NK-92 (cell line): ENCODE results near the gene HEATR9.

Source experiments
- DNase-seq: peaks from one replicate; lab custom pipeline; 2025; ENCODE audit not compliant: unreplicated experiment; lab: John Stamatoyannopoulos, UW

Gene HEATR9

GRCh38 chr17:35865412-35866340 lies 3.0 kb downstream of the HEATR9 start:
- no peak for DNase-seq

- no peak for DNase-seq
Observed at GRCh38 chr17:35864853-35865252, 3.8 kb downstream of the HEATR9 start.

GRCh38 chr17:35856603-35857002 lies 12.1 kb downstream of the HEATR9 start:
- no peak for DNase-seq

GRCh38 chr17:35855965-35856364 lies 12.7 kb downstream of the HEATR9 start:
- DNase-seq, result no peak

- no peak for DNase-seq
Observed at GRCh38 chr17:35849469-35850348, 19.0 kb downstream of the HEATR9 start.

GRCh38 chr17:35847633-35848373 lies 20.9 kb downstream of the HEATR9 start:
- DNase-seq, result no peak

GRCh38 chr17:35847006-35847405 lies 21.7 kb downstream of the HEATR9 start:
- DNase-seq, result no peak

GRCh38 chr17:35846055-35846809 lies 22.5 kb downstream of the HEATR9 start:
- no peak for DNase-seq

- no peak for DNase-seq
Observed at GRCh38 chr17:35844547-35844946, 24.1 kb downstream of the HEATR9 start.

- DNase-seq, result no peak
Observed at GRCh38 chr17:35843698-35844097, 25.0 kb downstream of the HEATR9 start.

- no peak for DNase-seq
Observed at GRCh38 chr17:35842239-35842638, 26.5 kb downstream of the HEATR9 start.

- DNase-seq, result no peak
Observed at GRCh38 chr17:35841505-35841904, 27.2 kb downstream of the HEATR9 start.

- DNase-seq, result no peak
Observed at GRCh38 chr17:35841101-35841500, 27.6 kb downstream of the HEATR9 start.

GRCh38 chr17:35825206-35825605 lies 43.5 kb downstream of the HEATR9 start:
- DNase-seq, result no peak

- no peak for DNase-seq
Observed at GRCh38 chr17:35821308-35821707, 47.4 kb downstream of the HEATR9 start.

- no peak for DNase-seq
Observed at GRCh38 chr17:35819455-35819854, 49.2 kb downstream of the HEATR9 start.

- no peak for DNase-seq
Observed at GRCh38 chr17:35817196-35817595, 51.5 kb downstream of the HEATR9 start.

- DNase-seq, result no peak
Observed at GRCh38 chr17:35816723-35817122, 52.0 kb downstream of the HEATR9 start.

GRCh38 chr17:35812456-35812855 lies 56.2 kb downstream of the HEATR9 start:
- no peak for DNase-seq

GRCh38 chr17:35811759-35812158 lies 56.9 kb downstream of the HEATR9 start:
- DNase-seq, result no peak
